Dedifferentiated amniotic fluid mesenchymal stem cell (primary cell): ENCODE data around the gene PLCB4.

Experiments used
- DNase-seq: peaks from one replicate; pipeline ENCODE4 v3.0.0-alpha.2; 2016; ENCODE audit errors: extremely low spot score

PLCB4 gene

DNA sequence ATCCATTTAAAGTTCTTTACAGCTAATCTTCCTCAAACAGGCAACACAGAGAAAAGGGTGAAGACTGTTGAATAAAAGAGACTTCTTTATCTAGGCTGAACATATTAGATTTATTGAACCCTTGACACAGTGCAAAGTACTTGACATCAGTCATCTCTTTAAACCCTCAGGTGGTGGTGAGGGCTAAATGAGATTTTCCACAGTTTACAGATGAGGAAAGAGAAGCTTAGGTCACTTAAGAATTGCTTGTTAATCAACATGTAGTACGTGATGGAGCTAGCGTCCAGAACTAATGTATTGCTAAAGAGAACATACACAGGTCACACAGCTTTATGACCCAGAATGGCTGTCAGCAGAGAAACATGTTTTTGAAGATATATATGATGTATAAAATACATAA is 252.1 kb downstream of the PLCB4 start:
- DNase-seq = no peak

DNA sequence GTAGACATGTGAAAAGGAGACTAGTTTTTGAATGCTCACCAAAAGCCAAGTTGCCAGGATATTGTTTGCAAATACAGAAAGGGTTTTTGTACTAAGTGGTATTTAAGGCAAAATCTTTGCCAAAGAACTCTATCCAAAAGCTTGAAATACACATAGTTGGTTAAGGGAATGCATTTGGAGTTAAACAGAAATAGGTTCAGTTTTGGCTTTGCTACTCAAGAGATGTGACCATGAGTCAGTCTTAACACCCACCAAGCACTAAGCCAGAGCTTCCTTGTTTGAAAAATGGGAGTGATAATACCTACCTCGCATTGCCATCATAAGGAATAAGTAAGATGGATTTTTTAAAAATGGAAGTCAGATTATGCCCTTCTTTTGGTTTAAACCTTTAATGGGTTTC is 253.8 kb downstream of the PLCB4 start:
- no peak for DNase-seq

DNA sequence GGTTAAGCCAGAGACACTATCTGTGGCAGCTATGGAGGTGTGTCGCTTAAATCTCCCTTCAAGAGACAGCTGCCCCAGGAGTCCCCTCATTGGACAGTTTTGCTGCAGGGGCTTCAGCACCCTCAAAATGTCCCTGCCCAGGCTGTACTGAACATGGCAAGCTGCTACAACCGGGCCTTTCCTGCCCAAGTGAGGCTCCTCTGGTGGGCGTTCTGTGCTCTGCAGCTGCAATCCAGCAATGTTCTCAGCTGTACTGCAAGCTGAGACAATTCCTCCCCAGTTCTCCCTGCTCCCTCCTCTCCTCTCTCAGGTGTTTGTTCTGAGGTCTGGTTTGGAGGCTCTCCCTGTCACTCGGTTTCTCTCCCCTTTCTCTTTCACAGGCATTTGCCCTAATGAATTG is 254.7 kb downstream of the PLCB4 start:
- no peak for DNase-seq

DNA sequence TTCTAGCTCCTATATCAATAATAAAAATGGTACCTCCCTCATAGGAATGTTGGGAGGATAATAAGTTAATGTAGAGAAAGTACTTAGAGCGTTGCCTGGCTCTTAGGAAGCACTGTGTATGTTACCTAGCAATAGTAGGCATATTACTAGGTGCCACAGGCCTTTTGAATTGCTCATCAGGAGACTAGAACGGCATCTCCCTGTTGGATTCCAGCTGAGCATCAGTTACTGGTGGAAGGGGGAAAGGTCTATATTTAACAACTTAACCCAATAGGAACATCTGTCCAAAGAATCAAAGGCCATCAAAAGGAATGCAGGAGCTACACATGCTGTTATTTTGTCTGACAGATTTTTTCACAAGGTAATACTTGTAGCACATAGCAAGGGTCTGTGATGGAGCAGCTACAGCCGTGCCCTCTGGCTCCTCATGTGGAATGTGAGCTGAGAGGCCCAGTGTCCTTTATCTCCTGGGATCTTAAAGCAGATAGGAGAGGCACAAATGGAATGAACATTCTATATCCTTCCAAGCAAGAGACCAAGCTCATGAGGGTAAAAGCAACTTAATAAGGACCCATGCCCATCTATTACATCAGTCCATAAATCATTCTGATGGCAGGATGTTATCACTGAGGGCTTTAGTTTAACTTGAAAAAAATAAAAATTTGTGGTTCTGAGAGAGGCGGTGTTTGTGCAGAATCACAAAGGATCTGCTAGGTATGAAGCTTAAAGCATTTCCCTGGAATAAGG is 260.6 kb downstream of the PLCB4 start:
- DNase-seq = no peak

DNA sequence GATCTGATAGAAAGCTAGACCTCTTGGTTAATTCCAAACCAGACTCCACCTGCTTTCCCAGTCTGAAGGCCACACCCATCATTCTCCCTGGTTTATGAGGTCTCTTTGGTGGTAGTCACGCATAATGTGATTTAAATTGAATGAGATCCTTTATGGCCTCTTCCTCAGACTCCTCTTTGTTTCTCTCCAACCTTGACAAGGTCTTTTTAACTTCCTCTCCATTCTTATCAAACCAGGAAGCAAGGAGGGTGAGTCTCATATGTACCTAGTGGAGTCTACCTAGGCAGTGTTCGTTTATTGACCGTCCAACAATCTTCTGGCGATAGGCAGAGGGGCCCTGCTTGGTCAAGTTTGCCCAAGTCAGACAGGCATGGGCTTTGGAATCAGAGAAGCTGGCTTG is 261.3 kb downstream of the PLCB4 start:
- DNase-seq = no peak

DNA sequence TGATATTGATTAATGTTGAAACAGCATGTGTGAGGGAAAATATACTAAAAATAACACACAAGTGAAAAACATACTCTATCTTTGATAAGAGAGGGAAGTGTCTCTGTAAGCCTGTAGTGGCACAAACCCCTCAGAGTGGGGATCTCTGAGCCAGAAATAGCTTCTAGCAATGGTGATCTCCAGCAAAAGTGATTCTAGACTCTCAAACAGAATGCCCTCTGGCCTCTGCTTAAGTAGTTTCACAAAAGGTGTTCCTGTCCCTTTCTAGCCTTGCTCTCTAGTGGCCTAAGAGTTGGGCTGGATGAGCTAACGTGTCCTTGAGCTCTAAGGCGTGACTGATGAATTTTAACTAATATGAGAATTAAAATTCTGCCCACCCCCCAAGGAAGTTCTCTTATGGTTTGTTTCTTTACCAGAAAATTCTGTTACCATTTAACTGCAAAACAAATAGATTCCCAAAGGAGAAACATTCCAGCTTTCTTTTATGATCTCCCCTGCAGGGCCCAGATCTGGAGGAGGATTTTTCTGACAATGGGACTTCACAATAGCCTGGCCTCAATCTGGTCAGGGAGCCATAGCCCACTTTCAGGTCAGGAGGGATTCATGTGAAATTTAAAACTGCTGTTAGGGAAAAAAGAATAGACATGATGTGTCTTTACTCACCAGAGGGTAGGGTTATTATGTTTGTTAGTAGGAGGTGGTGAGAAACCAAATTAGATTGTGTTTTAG is 263.0 kb downstream of the PLCB4 start:
- no peak for DNase-seq

DNA sequence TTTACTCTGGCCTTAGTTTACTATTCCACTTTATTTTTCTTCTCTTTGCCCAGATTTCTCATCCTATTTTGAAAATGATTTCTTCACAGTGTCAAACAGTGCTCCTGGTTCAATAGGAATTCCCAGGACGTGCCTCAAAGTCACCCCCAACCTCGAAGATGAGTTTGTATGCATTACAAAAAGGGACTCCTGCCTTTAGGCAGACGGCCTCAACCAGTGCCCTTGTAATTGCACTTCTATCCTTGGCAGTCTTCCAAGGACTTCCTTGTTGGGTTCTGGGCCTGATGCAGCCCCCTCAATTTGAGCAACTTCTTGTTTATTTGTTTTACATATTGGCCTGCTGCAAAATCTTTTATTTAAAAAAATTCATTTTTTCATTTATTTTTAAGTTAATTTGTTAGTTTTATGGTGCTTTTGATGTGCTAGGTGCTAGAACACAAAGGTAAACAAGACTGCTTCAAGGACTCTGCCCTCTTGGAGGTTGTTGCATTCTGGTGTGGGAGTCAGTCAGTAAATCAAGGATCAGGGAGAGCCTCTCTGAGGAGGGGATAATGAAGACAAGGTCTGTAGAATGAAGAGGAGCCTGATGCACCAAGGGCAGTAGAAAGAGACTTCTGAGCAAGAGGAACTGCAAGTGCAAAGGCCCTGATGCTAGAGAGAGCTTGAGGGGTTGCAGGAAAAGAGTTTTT is 264.0 kb downstream of the PLCB4 start:
- no peak for DNase-seq

DNA sequence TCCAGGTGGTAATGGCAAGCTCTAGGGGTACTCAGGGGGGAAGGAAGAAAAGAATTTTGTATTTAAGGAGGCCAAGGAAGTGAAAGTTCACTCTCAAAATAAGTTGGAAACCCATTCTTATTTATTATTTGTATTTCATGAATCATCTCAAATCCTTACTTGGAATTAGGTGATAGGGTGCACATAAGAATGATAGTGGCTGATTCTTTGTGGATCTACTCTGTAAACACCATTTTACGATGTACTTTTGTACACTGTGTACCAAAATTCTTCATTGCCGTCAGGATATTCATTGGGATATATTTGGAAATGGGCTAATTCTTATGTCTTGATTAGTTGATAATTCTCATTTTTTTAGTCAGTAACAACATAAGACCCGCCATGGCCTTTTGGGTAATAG is 266.0 kb downstream of the PLCB4 start:
- DNase-seq = no peak

DNA sequence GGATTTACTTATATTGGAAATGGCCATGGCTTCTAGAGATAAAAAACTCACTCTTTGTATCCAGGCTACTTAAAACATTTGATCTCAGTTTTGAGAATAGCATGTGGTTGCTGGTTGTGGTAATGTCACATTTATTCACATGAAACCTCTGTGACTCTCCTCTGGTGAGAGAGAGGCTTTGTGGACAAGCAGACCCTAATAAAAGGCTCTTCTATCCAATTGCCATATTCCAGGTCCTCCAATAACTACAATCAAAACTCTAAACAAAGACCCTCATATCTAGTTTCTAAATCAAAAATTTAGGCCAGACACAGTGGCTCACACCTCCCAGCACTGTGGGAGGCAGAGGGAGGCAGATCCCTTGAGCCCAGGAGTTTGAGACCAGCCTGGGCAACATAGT is 269.2 kb downstream of the PLCB4 start:
- no peak for DNase-seq

DNA sequence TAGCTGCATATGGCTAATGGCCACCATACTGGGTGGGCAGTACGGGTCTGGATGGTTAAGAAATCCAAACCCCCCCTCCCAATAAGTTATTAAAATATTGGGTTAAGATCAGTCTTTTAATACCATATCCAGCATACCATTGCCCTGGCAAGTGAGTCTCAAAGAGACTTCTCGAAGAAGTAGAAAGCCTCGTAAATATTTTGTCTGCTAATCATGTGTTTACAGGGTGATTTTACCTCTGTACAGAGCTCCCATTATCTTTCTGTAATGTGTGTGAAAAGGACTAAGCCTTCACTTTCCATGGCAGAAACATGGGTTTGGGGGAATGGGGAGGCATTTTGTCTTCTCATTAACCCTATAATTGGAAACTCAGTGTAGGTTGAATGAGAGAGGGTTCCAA is 270.8 kb downstream of the PLCB4 start:
- DNase-seq = no peak

DNA sequence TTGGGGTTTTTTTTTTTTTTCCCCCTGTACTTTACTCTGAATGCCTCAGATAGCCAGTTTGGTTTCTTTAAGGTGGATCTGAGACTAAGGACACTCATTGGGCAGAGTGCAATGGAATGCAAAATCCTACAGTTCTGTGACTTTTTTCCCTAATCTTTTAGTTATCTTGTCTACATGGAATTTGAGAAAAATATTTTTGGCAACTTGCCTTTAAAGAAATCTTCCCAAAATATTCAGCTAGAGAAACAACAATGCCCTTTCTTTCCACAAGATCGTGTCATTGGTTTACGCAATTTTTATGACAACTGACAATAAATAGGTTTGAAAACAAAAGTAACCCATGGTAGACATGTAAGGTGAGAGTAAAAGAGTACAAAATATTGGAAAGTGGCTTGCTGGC is 273.8 kb downstream of the PLCB4 start:
- DNase-seq = no peak

DNA sequence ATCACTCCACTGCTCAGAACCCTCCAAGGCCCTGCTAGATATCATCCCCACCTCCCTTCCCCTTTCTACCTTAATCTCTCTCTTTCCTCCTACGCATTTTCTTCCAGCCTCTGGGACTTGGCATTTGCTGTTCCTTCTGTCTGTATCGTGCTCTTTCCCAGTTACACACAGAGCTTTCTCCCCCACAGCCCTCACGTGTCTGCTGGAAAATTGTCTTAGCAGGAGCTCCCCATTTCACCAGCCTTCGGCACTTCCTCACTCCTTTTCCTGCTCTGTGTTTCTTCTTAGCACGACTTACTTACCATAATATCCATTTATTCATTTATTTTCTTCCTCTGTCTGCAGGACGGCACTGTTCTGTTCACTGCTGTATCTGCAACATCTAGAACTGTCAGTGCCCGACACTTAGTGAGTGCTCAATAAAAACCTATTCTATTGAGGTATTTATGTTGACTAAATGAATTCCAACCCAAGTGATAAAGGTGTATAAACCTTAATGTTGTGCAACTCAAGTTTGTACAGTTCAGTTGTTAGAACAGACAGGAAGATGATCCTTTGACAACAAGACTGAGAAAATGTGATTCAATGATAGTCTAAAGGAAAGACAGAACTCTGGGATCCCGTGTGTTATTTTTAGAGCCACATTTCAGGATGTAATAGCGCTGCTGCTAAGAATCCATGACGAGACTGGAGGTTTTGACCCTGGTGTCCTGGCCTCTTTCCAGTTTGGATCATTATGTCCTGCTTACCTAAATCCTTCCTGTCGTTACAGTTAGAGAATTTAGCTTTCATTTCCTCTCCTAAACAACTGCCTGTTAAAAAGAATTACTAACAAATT is 275.4 kb downstream of the PLCB4 start:
- no peak for DNase-seq

DNA sequence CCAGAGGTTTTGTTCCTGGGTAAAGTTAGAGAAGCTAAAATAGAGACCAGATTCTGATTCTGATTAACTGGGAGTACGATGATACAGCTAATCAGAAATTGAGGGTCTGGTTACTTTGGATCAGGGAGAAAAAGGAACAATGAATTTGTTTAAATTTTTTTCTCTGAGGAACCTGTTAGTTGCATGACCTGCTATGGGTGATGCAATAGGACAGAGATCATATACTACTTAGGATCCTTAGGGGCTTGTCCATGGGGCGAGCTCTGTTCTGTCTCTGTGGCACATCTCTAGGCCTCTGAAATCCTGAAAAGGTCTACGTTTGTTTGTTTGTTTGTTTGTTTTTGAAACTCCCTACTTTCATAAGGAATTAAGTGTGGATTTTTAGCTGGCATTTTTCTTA is 279.4 kb downstream of the PLCB4 start:
- no peak for DNase-seq

DNA sequence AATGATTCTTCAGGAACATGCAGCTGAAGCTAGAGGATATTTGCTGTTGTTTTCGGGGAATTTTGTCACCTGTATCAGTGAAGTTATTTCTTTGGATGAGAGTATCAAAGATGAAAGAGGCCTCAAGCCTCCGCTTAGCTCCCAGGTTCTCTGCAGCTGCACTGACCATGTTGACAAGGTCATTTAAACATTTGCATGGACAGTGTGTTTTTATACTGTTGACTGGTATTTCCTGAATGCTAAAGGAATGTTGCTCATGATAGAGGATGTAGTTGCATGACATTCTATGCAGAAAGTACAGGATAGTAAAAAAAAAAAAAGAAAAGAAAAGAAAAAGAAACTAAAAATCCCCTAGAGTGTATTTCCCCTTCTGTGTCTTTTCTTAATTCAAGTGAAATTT is 279.9 kb downstream of the PLCB4 start:
- no peak for DNase-seq

DNA sequence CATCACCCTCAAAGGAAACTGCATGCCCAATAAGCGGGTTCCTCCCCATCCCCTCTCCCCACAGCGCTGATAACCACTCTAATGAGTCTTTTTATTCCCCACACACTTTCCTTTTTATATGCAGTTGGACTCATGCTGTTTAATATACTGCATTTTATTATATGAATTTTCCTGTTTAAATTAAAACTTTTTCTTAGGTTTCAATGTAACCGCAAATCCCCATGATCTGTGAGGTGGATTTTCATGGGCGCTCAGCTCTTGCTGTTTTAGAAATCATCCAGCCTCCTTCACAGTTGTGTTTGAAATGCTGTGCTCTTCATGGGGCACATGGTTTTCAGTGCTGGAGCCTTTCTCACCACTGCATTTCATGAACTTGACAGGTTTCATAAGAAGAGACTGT is 280.4 kb downstream of the PLCB4 start:
- DNase-seq = no peak

DNA sequence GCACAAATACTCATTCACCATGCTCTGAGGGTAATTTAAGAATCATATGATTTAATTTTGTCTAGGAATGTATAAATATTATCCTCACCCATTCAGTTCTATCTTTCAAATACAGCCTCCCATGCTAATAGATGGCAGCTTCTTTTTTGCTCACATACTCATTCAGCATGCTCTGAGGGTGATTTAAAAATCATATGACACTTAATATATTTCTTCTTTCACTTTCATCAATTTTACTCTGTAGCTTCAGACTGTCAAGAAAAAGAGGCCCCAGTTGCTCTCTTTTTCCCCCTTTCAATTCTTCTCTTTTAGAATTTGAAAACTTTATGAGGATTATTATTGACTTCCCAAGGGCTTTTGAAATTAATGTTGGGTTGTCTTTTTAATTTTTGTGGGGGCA is 283.9 kb downstream of the PLCB4 start:
- DNase-seq = no peak

DNA sequence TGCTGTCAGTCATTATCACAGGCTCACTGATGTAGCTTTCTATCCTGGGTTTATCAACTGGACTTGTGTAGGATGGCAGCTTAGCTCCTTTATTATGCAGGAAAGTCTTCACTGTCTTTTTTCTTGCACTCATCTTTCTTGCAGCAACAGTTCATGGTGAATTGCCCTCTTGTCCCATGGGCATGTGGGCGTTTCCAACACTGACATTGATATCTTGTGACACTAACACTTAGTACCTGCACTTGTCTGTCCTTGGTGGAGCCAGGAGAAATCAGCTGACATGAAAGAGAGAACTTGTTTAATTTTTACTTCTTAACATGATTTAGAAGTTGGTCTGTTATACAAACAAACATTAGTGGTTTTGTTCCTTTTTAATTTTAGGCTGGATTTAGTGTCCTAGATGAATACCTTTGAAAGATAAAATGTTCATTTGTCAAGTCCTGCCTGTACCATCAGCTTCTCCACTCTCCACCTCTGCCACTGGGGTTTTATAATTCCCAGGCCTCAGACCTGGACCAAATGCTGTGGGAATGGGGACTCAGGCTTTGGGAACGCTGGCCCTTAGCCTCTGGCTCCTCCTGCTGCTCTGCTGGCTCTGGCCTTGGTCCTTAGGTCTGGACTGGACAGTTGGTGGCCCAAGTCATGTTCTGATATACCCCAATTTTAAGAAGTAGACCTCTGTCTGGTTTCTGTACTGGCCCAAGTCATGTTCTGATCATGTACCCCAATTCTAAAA is 284.5 kb downstream of the PLCB4 start:
- DNase-seq = no peak

DNA sequence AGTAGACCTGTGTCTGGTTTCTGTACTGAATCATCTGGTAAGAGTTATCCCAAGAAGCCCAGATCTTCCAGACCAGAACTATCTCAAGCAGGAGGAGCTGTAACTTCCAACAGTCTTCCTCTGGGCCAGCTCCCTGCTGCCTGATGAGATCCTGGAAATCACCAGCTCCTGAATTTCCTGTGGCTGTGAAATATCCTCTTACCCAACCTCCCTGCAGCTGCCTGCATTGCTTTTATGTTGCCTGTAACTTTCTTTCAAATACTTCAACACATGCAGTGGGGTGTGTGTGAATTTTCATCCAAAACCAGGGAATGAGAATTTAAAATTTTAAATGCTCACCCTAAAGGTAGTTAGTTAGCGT is 285.0 kb downstream of the PLCB4 start:
- DNase-seq = no peak

DNA sequence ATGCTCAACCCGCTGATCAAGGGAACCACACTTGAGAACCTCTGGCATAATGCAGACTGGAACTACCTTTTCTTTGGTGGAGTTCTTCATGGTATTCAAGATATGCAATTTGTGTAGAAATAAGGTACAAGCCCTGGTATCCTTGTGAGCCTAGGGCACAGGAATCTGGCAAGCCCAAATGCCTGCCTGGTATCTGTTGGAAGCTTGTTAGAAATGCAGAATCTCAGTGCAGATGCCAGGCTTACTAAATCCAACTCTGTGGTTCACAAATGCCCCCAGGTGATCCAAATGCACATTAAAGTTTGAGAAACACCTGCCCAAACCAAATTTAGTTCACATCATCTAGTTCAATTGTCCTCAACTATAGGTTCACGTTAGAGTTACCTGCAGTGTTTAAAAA is 285.7 kb downstream of the PLCB4 start:
- DNase-seq = no peak

DNA sequence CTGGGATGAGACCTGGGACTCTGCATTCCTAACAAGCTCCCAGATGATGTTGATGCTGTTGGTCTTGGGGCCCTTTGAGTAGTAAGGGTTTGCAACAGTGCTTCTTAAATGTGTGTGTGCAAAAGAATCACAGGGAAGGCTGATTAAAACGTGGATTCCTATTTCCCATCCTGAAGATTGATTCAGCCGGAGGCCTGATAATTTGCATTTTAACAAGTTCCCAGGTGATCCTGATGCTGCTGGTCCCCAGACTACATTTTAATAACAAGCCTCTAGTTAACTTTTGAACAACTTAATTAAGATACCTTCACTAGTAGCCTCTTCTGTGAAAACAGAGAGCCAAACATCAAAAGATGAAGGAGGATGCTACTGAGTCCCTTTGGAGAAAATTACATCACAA is 289.1 kb downstream of the PLCB4 start:
- no peak for DNase-seq

DNA sequence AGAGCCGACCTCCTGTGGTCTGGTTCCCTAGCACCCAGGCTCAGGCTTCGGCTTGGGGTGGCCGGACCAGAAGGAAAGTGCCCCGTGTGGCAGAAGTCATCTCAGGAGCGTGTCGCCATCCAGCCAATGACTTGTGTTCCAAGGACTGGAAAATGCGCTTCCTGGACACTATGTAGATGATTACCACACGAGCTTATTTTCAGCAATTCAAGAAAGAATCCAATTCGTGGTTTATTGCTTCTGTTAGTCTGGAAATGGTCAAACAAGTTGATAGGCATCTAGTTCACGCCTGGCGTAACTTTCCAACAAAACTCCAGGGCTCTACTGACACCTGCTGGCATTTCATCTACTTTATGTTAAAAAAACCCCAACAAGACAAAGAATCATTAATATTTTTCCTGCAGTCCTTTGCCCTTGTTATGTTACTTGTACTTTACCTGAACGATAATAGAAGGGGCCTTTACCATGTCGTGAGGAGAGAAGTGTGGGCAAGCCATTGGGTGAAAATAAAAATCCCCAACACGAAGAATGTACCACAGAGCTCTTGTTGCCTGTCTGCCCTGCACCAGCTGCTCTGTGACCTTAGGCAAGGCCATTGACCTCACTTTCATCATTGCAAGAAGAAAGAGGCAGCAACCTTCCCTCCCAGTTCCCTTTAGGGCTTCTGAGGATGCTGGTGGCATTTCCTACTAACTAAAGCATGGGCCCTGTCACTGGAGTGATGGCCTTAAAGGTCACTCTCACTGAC is 290.8 kb downstream of the PLCB4 start:
- DNase-seq = peak; percentile 47
